A673 (cell line): ENCODE data around the gene MCRIP1.

Experiments
- CTCF ChIP-seq: fragments of 300-800, 200-600 bp; sonication (generic); conservative IDR thresholded peaks from 2 replicates; pipeline ENCODE4 v1.5.1; 2017; ENCODE audit warnings: low read depth, mild to moderate bottlenecking, antibody characterized with exemption, low read length, moderate library complexity, mixed read lengths
- EZH2 ChIP-seq: fragments of 200-600 bp; sonication (generic); IDR thresholded peaks from 2 replicates; pipeline ENCODE4 v1.6.1; 2017; ENCODE audit warnings: borderline replicate concordance, low read depth, mild to moderate bottlenecking, mixed read lengths, antibody characterized with exemption, low read length; ENCODE audit not compliant: poor library complexity, severe bottlenecking

- TF ChIP-seq CTCF = no peak
- TF ChIP-seq EZH2 = no peak
These were observed 35.7 kb upstream of the MCRIP1 start for GRCh38 chr17:81868674-81869220.
